GM23338 (cell line): Measurements from ENCODE around the gene BMPER. TPM values are rescaled to one million over a fixed set of nuclear protein-coding genes. Genes with fewer than 3 reads are reported as not detected.

Experiments used
- ATAC-seq: fragments of 200-7000 bp; cut with Tn5 transposase; 3 replicates; pipeline ENCODE4 v1.9.1; 2020
- DNase-seq: peaks from one replicate; pipeline ENCODE4 v3.0.0-alpha.2; 2015; ENCODE audit warnings: low spot score
- H2AFZ ChIP-seq: fragments of 200-600 bp; sonication (generic); 2 replicates; pipeline ENCODE4 v1.8.0; 2016; ENCODE audit warnings: antibody characterized with exemption, mild to moderate bottlenecking, moderate library complexity
- H3F3A ChIP-seq: fragments of 200-600 bp; sonication (generic); replicated peaks from 2 replicates; pipeline ENCODE4 v1.8.0; 2017; ENCODE audit warnings: antibody characterized with exemption, mixed run types, low read depth
- H3K27ac ChIP-seq: fragments of 200-600 bp; sonication (generic); 2 replicates; pipeline ENCODE4 v1.6.1; 2016; ENCODE audit warnings: low read depth
- H3K27me3 ChIP-seq: fragments of 200-600 bp; sonication (generic); 2 replicates; pipeline ENCODE4 v1.8.0; 2016; ENCODE audit warnings: mild to moderate bottlenecking, mixed run types, moderate library complexity; ENCODE audit not compliant: insufficient read depth
- H3K36me3 ChIP-seq: fragments of 200-600 bp; sonication (generic); 2 replicates; pipeline ENCODE4 v1.8.0; 2016; ENCODE audit warnings: mild to moderate bottlenecking; ENCODE audit not compliant: insufficient read depth
- H3K4me1 ChIP-seq: fragments of 200-600 bp; sonication (generic); 2 replicates; pipeline ENCODE4 v1.8.0; 2016; ENCODE audit warnings: mild to moderate bottlenecking, moderate library complexity; ENCODE audit not compliant: insufficient read depth
- H3K4me2 ChIP-seq: fragments of 200-600 bp; sonication (generic); 2 replicates; pipeline ENCODE4 v1.7.1; 2017; ENCODE audit warnings: mixed run types
- H3K4me3 ChIP-seq: fragments of 200-600 bp; sonication (generic); 2 replicates; pipeline ENCODE4 v1.6.1; 2016; ENCODE audit warnings: mixed run types
- H3K79me2 ChIP-seq: fragments of 200-600 bp; sonication (generic); replicated peaks from 2 replicates; pipeline ENCODE4 v1.8.0; 2017; ENCODE audit warnings: mild to moderate bottlenecking; ENCODE audit not compliant: insufficient read depth
- H3K9me2 ChIP-seq: fragments of 200-600 bp; sonication (generic); 2 replicates; pipeline ENCODE4 v1.8.0; 2017; ENCODE audit not compliant: insufficient read depth
- H4K20me1 ChIP-seq: fragments of 200-600 bp; sonication (generic); replicated peaks from 2 replicates; pipeline ENCODE4 v1.8.0; 2017; ENCODE audit warnings: mild to moderate bottlenecking; ENCODE audit not compliant: insufficient read depth
- H3K27ac Mint-ChIP-seq: 2 replicates; pipeline ENCODE4 v1.8.0; 2020; ENCODE audit warnings: inconsistent platforms, mild to moderate bottlenecking, moderate library complexity, mixed read lengths
- H3K27me3 Mint-ChIP-seq: 3 replicates; pipeline ENCODE4 v1.8.0; 2022; ENCODE audit warnings: low read depth, mild to moderate bottlenecking, moderate library complexity, mixed read lengths, inconsistent platforms; ENCODE audit not compliant: insufficient read depth, poor library complexity
- H3K36me3 Mint-ChIP-seq: 3 replicates; pipeline ENCODE4 v1.8.0; 2021; ENCODE audit warnings: low read depth, mild to moderate bottlenecking, inconsistent platforms, moderate library complexity, mixed read lengths
- H3K4me1 Mint-ChIP-seq: 3 replicates; pipeline ENCODE4 v1.8.0; 2020; ENCODE audit warnings: mild to moderate bottlenecking, inconsistent platforms, mixed read lengths
- H3K4me3 Mint-ChIP-seq: 3 replicates; pipeline ENCODE4 v1.8.0; 2021; ENCODE audit warnings: moderate library complexity, mild to moderate bottlenecking, inconsistent platforms, mixed read lengths
- H3K9me3 Mint-ChIP-seq: 3 replicates; pipeline ENCODE4 v1.8.0; 2020; ENCODE audit warnings: moderate library complexity, mild to moderate bottlenecking, inconsistent platforms, mixed read lengths
- EZH2phosphoT487 ChIP-seq: fragments of 200-600 bp; sonication (generic); IDR thresholded peaks from one replicate; pipeline ENCODE4 v1.8.1; 2018; ENCODE audit warnings: antibody characterized with exemption; ENCODE audit not compliant: unreplicated experiment
- JUNB ChIP-seq: IDR thresholded peaks from one replicate; pipeline ENCODE4 v1.6.1; 2016; ENCODE audit warnings: antibody characterized with exemption; ENCODE audit not compliant: unreplicated experiment
- NANOG ChIP-seq: IDR thresholded peaks from 2 replicates; pipeline ENCODE4 v1.6.1; 2016; ENCODE audit warnings: antibody characterized with exemption, borderline replicate concordance
- POLR2AphosphoS5 ChIP-seq: IDR thresholded peaks from 2 replicates; pipeline ENCODE4 v1.6.1; 2016; ENCODE audit warnings: antibody characterized with exemption, low read depth
- ZNF114 ChIP-seq: fragments of 250-450 bp; sonication (Bioruptor Pico); IDR thresholded peaks from 2 replicates; pipeline ENCODE4 v1.5.0; 2020; ENCODE audit warnings: mild to moderate bottlenecking, moderate library complexity
- ZNF331 ChIP-seq: fragments of 250-450 bp; sonication (Bioruptor Pico); IDR thresholded peaks from 2 replicates; pipeline ENCODE4 v1.5.0; 2020; ENCODE audit warnings: low read depth, mild to moderate bottlenecking, moderate library complexity
- polyA plus RNA-seq: library from polyadenylated mRNA; unstranded; fragments of >200 nt; fragmentation: Nextera tagmentation; extraction: Ambion mirVana; gene quantifications from 2 replicates; pipeline ENCODE4 v1.2.1, GENCODE V29; 2016
- total RNA-seq: library from RNA; depleted of rRNA; stranded (reverse); fragments of >200 nt; shearing (Covaris generic); gene quantifications from 2 replicates; pipeline ENCODE4 v1.2.3, GENCODE V29; 2014
- TF ChIP-seq, protein P1 (sequence below): IDR thresholded peaks from one replicate; pipeline ENCODE4 v1.6.1; 2018; ENCODE audit warnings: antibody characterized with exemption; ENCODE audit not compliant: unreplicated experiment
- TF ChIP-seq, protein P2 (sequence below): IDR thresholded peaks from 2 replicates; pipeline ENCODE4 v1.6.1; 2016; ENCODE audit warnings: antibody characterized with exemption

BMPER gene
- total and polyA plus RNA-seq, 2 experiments from 2014 or later = 0.53 to 1.4 TPM

DNA sequence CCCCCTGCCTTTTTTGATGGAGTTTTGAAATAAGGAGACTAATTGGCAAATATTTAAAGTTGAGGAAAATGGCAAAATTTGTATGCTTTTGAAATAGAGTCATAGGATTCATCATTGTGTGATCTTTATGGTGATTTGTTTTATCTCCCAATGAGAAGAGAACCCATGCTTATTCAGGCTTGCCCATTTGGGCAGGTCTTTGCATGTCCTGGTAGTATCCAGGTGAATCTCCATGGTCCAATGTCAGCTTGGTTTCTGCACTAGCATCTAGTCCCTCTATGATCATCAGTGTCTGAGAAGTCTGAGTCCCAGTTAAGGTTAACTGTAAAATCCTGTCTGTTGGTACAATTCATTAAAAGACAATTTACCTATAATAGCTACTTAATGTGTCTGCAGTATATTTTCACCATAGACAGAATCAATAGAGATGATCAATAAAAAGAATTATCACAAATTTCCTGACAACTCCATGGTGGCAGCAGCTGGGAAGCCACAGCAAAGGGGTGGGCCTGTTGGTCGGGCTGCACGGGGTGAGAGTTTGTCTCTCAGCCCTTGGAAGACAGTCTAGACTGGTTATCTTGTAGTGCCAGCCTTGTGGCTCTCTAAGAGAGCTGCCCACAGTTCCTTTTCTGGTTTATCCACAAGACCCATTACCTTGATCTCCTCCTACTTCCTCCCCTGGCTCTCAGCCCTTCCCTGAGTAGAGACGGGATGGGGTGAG, 22.2 kb upstream of the BMPER start:
- H3K4me1 ChIP-seq = no peaks in the 10 kb centered on the region; the same call in 1 of the 2 replicates
- Mint-ChIP-seq H3K4me3 (no peak overlapping the region), H3K9me3 (no peaks in the 10 kb centered on the region), H3K4me1 (peaks cover 15% of the 10 kb centered on the region; the same call in 2 of the 3 replicates), H3K27ac (no peak overlapping the region), H3K27me3 (no peaks in the 10 kb centered on the region), H3K36me3 (no peaks in the 10 kb centered on the region)
- H4K20me1 ChIP-seq = no peaks in the 10 kb centered on the region
- no peaks in the 10 kb centered on the region for H3K79me2 ChIP-seq
- TF ChIP-seq EZH2phosphoT487 (no peak), ZNF331 (CRISPR knock-in tag) (no peak), NANOG (no peak), JUNB (no peak), ZNF114 (no peak)
- TF ChIP-seq, protein P1, sequence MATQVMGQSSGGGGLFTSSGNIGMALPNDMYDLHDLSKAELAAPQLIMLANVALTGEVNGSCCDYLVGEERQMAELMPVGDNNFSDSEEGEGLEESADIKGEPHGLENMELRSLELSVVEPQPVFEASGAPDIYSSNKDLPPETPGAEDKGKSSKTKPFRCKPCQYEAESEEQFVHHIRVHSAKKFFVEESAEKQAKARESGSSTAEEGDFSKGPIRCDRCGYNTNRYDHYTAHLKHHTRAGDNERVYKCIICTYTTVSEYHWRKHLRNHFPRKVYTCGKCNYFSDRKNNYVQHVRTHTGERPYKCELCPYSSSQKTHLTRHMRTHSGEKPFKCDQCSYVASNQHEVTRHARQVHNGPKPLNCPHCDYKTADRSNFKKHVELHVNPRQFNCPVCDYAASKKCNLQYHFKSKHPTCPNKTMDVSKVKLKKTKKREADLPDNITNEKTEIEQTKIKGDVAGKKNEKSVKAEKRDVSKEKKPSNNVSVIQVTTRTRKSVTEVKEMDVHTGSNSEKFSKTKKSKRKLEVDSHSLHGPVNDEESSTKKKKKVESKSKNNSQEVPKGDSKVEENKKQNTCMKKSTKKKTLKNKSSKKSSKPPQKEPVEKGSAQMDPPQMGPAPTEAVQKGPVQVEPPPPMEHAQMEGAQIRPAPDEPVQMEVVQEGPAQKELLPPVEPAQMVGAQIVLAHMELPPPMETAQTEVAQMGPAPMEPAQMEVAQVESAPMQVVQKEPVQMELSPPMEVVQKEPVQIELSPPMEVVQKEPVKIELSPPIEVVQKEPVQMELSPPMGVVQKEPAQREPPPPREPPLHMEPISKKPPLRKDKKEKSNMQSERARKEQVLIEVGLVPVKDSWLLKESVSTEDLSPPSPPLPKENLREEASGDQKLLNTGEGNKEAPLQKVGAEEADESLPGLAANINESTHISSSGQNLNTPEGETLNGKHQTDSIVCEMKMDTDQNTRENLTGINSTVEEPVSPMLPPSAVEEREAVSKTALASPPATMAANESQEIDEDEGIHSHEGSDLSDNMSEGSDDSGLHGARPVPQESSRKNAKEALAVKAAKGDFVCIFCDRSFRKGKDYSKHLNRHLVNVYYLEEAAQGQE = no peak
- TF ChIP-seq, protein P2, sequence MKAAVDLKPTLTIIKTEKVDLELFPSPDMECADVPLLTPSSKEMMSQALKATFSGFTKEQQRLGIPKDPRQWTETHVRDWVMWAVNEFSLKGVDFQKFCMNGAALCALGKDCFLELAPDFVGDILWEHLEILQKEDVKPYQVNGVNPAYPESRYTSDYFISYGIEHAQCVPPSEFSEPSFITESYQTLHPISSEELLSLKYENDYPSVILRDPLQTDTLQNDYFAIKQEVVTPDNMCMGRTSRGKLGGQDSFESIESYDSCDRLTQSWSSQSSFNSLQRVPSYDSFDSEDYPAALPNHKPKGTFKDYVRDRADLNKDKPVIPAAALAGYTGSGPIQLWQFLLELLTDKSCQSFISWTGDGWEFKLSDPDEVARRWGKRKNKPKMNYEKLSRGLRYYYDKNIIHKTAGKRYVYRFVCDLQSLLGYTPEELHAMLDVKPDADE = no peak
- no peak for DNase-seq
- H3K27me3 ChIP-seq = no peaks in the 10 kb centered on the region
- H3K36me3 ChIP-seq = no peaks in the 10 kb centered on the region; the same call in 1 of the 2 replicates
- H2AFZ ChIP-seq = no peak overlapping the region
- ATAC-seq = no peak
- peaks cover 10% of the 10 kb centered on the region; the same call in 1 of the 2 replicates for H3K9me2 ChIP-seq
- no peak overlapping the region for H3K4me3 ChIP-seq
- no peak overlapping the region for H3K27ac ChIP-seq
- no peaks in the 10 kb centered on the region for H3F3A ChIP-seq
- no peak overlapping the region for H3K4me2 ChIP-seq

DNA sequence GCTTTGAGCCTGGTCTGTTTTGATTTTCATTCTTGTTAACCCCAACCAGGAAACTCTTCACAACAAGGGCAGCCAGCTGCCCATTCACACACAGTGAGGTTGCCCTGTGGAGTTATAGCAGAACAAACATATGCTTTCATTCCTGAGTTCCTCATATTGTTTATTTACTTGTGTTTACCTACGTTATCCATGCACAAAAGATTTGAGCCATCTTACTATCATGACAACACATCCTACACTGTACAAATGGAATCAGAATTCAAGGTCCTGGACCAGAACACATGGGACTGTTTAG, 21.7 kb upstream of the BMPER start:
- H4K20me1 ChIP-seq = no peaks in the 10 kb centered on the region
- TF ChIP-seq ZNF331 (CRISPR knock-in tag) (no peak), POLR2AphosphoS5 (no peak)
- H3F3A ChIP-seq = no peaks in the 10 kb centered on the region
- Mint-ChIP-seq H3K4me3 (no peak overlapping the region), H3K9me3 (no peaks in the 10 kb centered on the region), H3K27ac (no peak overlapping the region), H3K36me3 (no peaks in the 10 kb centered on the region), H3K27me3 (no peaks in the 10 kb centered on the region), H3K4me1 (peaks cover 15% of the 10 kb centered on the region; the same call in 2 of the 3 replicates)
- no peak for ATAC-seq
- no peaks in the 10 kb centered on the region for H3K79me2 ChIP-seq
- H3K36me3 ChIP-seq = no peaks in the 10 kb centered on the region; the same call in 1 of the 2 replicates
- no peak overlapping the region for H3K27ac ChIP-seq
- H3K9me2 ChIP-seq = peaks cover 10% of the 10 kb centered on the region; the same call in 1 of the 2 replicates
- no peaks in the 10 kb centered on the region for H3K27me3 ChIP-seq
- H3K4me1 ChIP-seq = no peaks in the 10 kb centered on the region; the same call in 1 of the 2 replicates
- no peak for DNase-seq
- no peak overlapping the region for H3K4me3 ChIP-seq
- H2AFZ ChIP-seq = no peak overlapping the region
- H3K4me2 ChIP-seq = no peak overlapping the region
